GM23338 (cell line): ENCODE data around the gene C16orf78.

Experiments used
- CREB1 ChIP-seq: fragments of 250-450 bp; sonication (Bioruptor Pico); IDR thresholded peaks from 2 replicates; pipeline ENCODE4 v1.5.0; 2020; ENCODE audit warnings: low read depth, mild to moderate bottlenecking, moderate library complexity
- EZH2 ChIP-seq: fragments of 200-600 bp; sonication (generic); IDR thresholded peaks from one replicate; pipeline ENCODE4 v1.8.0; 2017; ENCODE audit warnings: antibody characterized with exemption, mild to moderate bottlenecking, low read depth; ENCODE audit not compliant: unreplicated experiment
- EZH2phosphoT487 ChIP-seq: fragments of 200-600 bp; sonication (generic); IDR thresholded peaks from one replicate; pipeline ENCODE4 v1.8.1; 2018; ENCODE audit warnings: antibody characterized with exemption; ENCODE audit not compliant: unreplicated experiment
- JUNB ChIP-seq: IDR thresholded peaks from one replicate; pipeline ENCODE4 v1.6.1; 2016; ENCODE audit warnings: antibody characterized with exemption; ENCODE audit not compliant: unreplicated experiment
- NANOG ChIP-seq: IDR thresholded peaks from 2 replicates; pipeline ENCODE4 v1.6.1; 2016; ENCODE audit warnings: antibody characterized with exemption, borderline replicate concordance
- POLR2AphosphoS5 ChIP-seq: IDR thresholded peaks from 2 replicates; pipeline ENCODE4 v1.6.1; 2016; ENCODE audit warnings: antibody characterized with exemption, low read depth
- STAT1 ChIP-seq: IDR thresholded peaks from one replicate; pipeline ENCODE4 v1.6.1; 2016; ENCODE audit warnings: antibody characterized with exemption; ENCODE audit not compliant: unreplicated experiment
- TF ChIP-seq, protein P1 (sequence below), 2 experiments: fragments of 200-600 bp in 1 of 2; sonication (generic) in 1 of 2; conservative IDR thresholded peaks; 2 replicates each; pipeline versions ENCODE4 v1.5.1 to v1.6.1; 2016 to 2017; ENCODE audit warnings: antibody characterized with exemption in 2 of 2, low read depth in 2 of 2, mild to moderate bottlenecking in 2 of 2, moderate library complexity in 1 of 2
- TF ChIP-seq, protein P2 (sequence below): IDR thresholded peaks from one replicate; pipeline ENCODE4 v1.6.1; 2018; ENCODE audit warnings: antibody characterized with exemption; ENCODE audit not compliant: unreplicated experiment
- TF ChIP-seq, protein P3 (sequence below): fragments of 250-450 bp; sonication (Bioruptor Pico); IDR thresholded peaks from 2 replicates; pipeline ENCODE4 v1.5.0; 2020; ENCODE audit warnings: mild to moderate bottlenecking, moderate library complexity

DNA sequence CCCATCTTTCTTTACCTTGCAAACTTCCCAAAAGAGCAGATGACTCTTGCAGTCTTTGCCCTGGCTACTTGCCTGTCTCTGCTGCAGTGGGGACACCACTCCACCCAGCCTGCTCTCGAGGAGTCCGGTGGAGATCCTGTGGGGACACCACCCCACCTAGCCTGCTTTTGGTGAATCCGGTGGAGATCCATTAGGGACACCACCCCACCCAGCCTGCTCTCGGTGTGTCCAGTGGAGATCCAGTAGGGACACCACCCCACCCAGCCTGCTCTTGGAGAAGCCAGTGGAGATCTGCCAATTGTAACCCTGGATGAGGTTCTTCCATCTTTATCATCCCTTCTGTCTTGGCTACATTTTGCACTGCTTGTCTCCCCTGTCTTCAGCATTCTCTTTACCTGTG is 54.2 kb downstream of the C16orf78 start:
- TF ChIP-seq EZH2 (no peak), POLR2AphosphoS5 (no peak), JUNB (no peak), EZH2phosphoT487 (no peak), NANOG (no peak), CREB1 (CRISPR knock-in tag) (no peak), STAT1 (no peak)
- TF ChIP-seq, protein P1, sequence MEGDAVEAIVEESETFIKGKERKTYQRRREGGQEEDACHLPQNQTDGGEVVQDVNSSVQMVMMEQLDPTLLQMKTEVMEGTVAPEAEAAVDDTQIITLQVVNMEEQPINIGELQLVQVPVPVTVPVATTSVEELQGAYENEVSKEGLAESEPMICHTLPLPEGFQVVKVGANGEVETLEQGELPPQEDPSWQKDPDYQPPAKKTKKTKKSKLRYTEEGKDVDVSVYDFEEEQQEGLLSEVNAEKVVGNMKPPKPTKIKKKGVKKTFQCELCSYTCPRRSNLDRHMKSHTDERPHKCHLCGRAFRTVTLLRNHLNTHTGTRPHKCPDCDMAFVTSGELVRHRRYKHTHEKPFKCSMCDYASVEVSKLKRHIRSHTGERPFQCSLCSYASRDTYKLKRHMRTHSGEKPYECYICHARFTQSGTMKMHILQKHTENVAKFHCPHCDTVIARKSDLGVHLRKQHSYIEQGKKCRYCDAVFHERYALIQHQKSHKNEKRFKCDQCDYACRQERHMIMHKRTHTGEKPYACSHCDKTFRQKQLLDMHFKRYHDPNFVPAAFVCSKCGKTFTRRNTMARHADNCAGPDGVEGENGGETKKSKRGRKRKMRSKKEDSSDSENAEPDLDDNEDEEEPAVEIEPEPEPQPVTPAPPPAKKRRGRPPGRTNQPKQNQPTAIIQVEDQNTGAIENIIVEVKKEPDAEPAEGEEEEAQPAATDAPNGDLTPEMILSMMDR (conservative IDR thresholded peaks at IDR 0.05; ENCODE audit: low read depth in 2 of 2), result no peak
- TF ChIP-seq, protein P2, sequence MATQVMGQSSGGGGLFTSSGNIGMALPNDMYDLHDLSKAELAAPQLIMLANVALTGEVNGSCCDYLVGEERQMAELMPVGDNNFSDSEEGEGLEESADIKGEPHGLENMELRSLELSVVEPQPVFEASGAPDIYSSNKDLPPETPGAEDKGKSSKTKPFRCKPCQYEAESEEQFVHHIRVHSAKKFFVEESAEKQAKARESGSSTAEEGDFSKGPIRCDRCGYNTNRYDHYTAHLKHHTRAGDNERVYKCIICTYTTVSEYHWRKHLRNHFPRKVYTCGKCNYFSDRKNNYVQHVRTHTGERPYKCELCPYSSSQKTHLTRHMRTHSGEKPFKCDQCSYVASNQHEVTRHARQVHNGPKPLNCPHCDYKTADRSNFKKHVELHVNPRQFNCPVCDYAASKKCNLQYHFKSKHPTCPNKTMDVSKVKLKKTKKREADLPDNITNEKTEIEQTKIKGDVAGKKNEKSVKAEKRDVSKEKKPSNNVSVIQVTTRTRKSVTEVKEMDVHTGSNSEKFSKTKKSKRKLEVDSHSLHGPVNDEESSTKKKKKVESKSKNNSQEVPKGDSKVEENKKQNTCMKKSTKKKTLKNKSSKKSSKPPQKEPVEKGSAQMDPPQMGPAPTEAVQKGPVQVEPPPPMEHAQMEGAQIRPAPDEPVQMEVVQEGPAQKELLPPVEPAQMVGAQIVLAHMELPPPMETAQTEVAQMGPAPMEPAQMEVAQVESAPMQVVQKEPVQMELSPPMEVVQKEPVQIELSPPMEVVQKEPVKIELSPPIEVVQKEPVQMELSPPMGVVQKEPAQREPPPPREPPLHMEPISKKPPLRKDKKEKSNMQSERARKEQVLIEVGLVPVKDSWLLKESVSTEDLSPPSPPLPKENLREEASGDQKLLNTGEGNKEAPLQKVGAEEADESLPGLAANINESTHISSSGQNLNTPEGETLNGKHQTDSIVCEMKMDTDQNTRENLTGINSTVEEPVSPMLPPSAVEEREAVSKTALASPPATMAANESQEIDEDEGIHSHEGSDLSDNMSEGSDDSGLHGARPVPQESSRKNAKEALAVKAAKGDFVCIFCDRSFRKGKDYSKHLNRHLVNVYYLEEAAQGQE, result no peak
- TF ChIP-seq, protein P3, sequence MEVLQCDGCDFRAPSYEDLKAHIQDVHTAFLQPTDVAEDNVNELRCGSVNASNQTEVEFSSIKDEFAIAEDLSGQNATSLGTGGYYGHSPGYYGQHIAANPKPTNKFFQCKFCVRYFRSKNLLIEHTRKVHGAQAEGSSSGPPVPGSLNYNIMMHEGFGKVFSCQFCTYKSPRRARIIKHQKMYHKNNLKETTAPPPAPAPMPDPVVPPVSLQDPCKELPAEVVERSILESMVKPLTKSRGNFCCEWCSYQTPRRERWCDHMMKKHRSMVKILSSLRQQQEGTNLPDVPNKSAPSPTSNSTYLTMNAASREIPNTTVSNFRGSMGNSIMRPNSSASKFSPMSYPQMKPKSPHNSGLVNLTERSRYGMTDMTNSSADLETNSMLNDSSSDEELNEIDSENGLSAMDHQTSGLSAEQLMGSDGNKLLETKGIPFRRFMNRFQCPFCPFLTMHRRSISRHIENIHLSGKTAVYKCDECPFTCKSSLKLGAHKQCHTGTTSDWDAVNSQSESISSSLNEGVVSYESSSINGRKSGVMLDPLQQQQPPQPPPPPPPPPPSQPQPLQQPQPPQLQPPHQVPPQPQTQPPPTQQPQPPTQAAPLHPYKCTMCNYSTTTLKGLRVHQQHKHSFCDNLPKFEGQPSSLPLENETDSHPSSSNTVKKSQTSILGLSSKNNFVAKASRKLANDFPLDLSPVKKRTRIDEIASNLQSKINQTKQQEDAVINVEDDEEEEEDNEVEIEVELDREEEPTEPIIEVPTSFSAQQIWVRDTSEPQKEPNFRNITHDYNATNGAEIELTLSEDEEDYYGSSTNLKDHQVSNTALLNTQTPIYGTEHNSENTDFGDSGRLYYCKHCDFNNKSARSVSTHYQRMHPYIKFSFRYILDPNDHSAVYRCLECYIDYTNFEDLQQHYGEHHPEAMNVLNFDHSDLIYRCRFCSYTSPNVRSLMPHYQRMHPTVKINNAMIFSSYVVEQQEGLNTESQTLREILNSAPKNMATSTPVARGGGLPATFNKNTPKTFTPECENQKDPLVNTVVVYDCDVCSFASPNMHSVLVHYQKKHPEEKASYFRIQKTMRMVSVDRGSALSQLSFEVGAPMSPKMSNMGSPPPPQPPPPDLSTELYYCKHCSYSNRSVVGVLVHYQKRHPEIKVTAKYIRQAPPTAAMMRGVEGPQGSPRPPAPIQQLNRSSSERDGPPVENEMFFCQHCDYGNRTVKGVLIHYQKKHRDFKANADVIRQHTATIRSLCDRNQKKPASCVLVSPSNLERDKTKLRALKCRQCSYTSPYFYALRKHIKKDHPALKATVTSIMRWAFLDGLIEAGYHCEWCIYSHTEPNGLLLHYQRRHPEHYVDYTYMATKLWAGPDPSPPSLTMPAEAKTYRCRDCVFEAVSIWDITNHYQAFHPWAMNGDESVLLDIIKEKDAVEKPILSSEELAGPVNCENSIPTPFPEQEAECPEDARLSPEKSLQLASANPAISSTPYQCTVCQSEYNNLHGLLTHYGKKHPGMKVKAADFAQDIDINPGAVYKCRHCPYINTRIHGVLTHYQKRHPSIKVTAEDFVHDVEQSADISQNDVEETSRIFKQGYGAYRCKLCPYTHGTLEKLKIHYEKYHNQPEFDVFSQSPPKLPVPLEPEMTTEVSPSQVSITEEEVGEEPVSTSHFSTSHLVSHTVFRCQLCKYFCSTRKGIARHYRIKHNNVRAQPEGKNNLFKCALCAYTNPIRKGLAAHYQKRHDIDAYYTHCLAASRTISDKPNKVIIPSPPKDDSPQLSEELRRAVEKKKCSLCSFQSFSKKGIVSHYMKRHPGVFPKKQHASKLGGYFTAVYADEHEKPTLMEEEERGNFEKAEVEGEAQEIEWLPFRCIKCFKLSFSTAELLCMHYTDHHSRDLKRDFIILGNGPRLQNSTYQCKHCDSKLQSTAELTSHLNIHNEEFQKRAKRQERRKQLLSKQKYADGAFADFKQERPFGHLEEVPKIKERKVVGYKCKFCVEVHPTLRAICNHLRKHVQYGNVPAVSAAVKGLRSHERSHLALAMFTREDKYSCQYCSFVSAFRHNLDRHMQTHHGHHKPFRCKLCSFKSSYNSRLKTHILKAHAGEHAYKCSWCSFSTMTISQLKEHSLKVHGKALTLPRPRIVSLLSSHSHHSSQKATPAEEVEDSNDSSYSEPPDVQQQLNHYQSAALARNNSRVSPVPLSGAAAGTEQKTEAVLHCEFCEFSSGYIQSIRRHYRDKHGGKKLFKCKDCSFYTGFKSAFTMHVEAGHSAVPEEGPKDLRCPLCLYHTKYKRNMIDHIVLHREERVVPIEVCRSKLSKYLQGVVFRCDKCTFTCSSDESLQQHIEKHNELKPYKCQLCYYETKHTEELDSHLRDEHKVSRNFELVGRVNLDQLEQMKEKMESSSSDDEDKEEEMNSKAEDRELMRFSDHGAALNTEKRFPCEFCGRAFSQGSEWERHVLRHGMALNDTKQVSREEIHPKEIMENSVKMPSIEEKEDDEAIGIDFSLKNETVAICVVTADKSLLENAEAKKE (CRISPR knock-in tag), result no peak
